Measurements from ENCODE around the gene KLK12. TPM values are rescaled to one million over a fixed set of nuclear protein-coding genes. Genes with fewer than 3 reads are reported as not detected.

KLK12 gene
- polyA plus RNA-seq, 1 donor from 2014 or later = not detected

- no peak overlapping the region for H3K4me3 ChIP-seq (ENCODE audit: low read length)
- H3K9me3 ChIP-seq (ENCODE audit: low read length) = peaks cover 7% of the 10 kb centered on the region
- TF ChIP-seq MXI1 (conservative IDR thresholded peaks at IDR 0.05; ENCODE audit: poor library complexity, severe bottlenecking) = no peak
- no peak for TF ChIP-seq CTCF (IDR thresholded peaks at IDR 0.05; ENCODE audit: poor library complexity, severe bottlenecking)
- TF ChIP-seq EZH2 (IDR thresholded peaks at IDR 0.05; ENCODE audit: borderline replicate concordance, insufficient read depth, low read length, poor library complexity, severe bottlenecking) = no peak
- no peak for TF ChIP-seq SMC3 (conservative IDR thresholded peaks at IDR 0.05; ENCODE audit: poor library complexity)
- no peak for TF ChIP-seq TAF1 (IDR thresholded peaks at IDR 0.05; ENCODE audit: low read depth)
- TF ChIP-seq REST (IDR thresholded peaks at IDR 0.05; ENCODE audit: borderline replicate concordance) = no peak
- no peak for TF ChIP-seq RAD21 (conservative IDR thresholded peaks at IDR 0.05)
- no peak for TF ChIP-seq POLR2AphosphoS5 (IDR thresholded peaks at IDR 0.05)
- no peak for TF ChIP-seq EP300 (conservative IDR thresholded peaks at IDR 0.05; ENCODE audit: poor library complexity, severe bottlenecking)
- H3K4me2 ChIP-seq (ENCODE audit: low read length) = no peak overlapping the region
- no peak overlapping the region for H3K9ac ChIP-seq (ENCODE audit: low read length)
- no peaks in the 10 kb centered on the region for H3F3A ChIP-seq (ENCODE audit: insufficient read depth, low read length, poor library complexity, severe bottlenecking)
- H3K27me3 ChIP-seq (ENCODE audit: insufficient read depth, low read depth, low read length) = peaks cover under 1% of the 10 kb centered on the region
- H3K9me2 ChIP-seq (ENCODE audit: insufficient read depth, low read length) = no peaks in the 10 kb centered on the region
- H3K36me3 ChIP-seq (ENCODE audit: insufficient read depth, low read length) = no peaks in the 10 kb centered on the region
- H3K79me2 ChIP-seq (replicated peaks; ENCODE audit: insufficient read depth, low read length) = no peaks in the 10 kb centered on the region
- H2AFZ ChIP-seq (ENCODE audit: low read depth, low read length) = no peak overlapping the region
- H4K20me1 ChIP-seq (ENCODE audit: insufficient read depth) = no peaks in the 10 kb centered on the region
- H3K27ac ChIP-seq (ENCODE audit: low read length) = no peak overlapping the region
Observed at GRCh38 chr19:51071095-51071405, 36.2 kb upstream of the KLK12 start.

GRCh38 chr19:51070334-51071094 lies 35.7 kb upstream of the KLK12 start:
- H3K36me3 ChIP-seq (ENCODE audit: insufficient read depth, low read length) = no peaks in the 10 kb centered on the region
- H3K4me3 ChIP-seq (ENCODE audit: low read length) = no peak overlapping the region
- H4K20me1 ChIP-seq (ENCODE audit: insufficient read depth) = no peaks in the 10 kb centered on the region
- no peaks in the 10 kb centered on the region for H3K9me2 ChIP-seq (ENCODE audit: insufficient read depth, low read length)
- H2AFZ ChIP-seq (ENCODE audit: low read depth, low read length) = no peak overlapping the region
- peaks cover 7% of the 10 kb centered on the region for H3K9me3 ChIP-seq (ENCODE audit: low read length)
- H3K27ac ChIP-seq (ENCODE audit: low read length) = no peak overlapping the region
- H3K27me3 ChIP-seq (ENCODE audit: insufficient read depth, low read depth, low read length) = peaks cover 5% of the 10 kb centered on the region
- TF ChIP-seq POLR2AphosphoS5 (IDR thresholded peaks at IDR 0.05) (no peak), TAF1 (IDR thresholded peaks at IDR 0.05; ENCODE audit: low read depth) (no peak), SMC3 (conservative IDR thresholded peaks at IDR 0.05; ENCODE audit: poor library complexity) (no peak), EP300 (conservative IDR thresholded peaks at IDR 0.05; ENCODE audit: poor library complexity, severe bottlenecking) (no peak), CTCF (IDR thresholded peaks at IDR 0.05; ENCODE audit: poor library complexity, severe bottlenecking) (no peak), REST (IDR thresholded peaks at IDR 0.05; ENCODE audit: borderline replicate concordance) (no peak), RAD21 (conservative IDR thresholded peaks at IDR 0.05) (no peak), EZH2 (IDR thresholded peaks at IDR 0.05; ENCODE audit: borderline replicate concordance, insufficient read depth, low read length, poor library complexity, severe bottlenecking) (no peak), MXI1 (conservative IDR thresholded peaks at IDR 0.05; ENCODE audit: poor library complexity, severe bottlenecking) (no peak)
- no peaks in the 10 kb centered on the region for H3F3A ChIP-seq (ENCODE audit: insufficient read depth, low read length, poor library complexity, severe bottlenecking)
- H3K9ac ChIP-seq (ENCODE audit: low read length) = no peak overlapping the region
- no peak overlapping the region for H3K4me2 ChIP-seq (ENCODE audit: low read length)
- H3K79me2 ChIP-seq (replicated peaks; ENCODE audit: insufficient read depth, low read length) = no peaks in the 10 kb centered on the region

All from neural cell (in vitro differentiated cells).